Measurements from ENCODE around the gene ADGRL3.
"Not testable (repeated sequence)": the region's sequence is repeated elsewhere in the genome, so short reads cannot be mapped to it uniquely, and the experiment has no call there.

Gene ADGRL3

GRCh38 chr4:61628727-61629126 lies 428.6 kb downstream of the ADGRL3 start:
- Histone ChIP-seq H3K4me2 (ENCODE audit: low read depth, low read length, poor library complexity, severe bottlenecking) (no peak overlapping the region), H3K9ac (ENCODE audit: low read length) (no peak overlapping the region), H2AFZ (ENCODE audit: low read depth, low read length, severe bottlenecking) (no peak overlapping the region), H4K20me1 (ENCODE audit: low read depth, low read length) (no peaks in the 10 kb centered on the region), H3K79me2 (ENCODE audit: insufficient read depth, low read length) (no peaks in the 10 kb centered on the region), H3K27me3 (ENCODE audit: low read length) (no peaks in the 10 kb centered on the region), H3K4me3 (ENCODE audit: insufficient read depth, low read length, poor library complexity, severe bottlenecking) (no peak overlapping the region), H3K36me3 (ENCODE audit: low read length) (no peaks in the 10 kb centered on the region), H3K27ac (ENCODE audit: low read depth, low read length) (no peak overlapping the region), H3K9me3 (ENCODE audit: insufficient read depth, low read length) (no peaks in the 10 kb centered on the region), H3F3A (ENCODE audit: insufficient read depth) (no peaks in the 10 kb centered on the region), H3K9me2 (replicated peaks; ENCODE audit: insufficient read depth, low read length) (no peaks in the 10 kb centered on the region)
- TF ChIP-seq EZH2phosphoT487 (conservative IDR thresholded peaks at IDR 0.05; ENCODE audit: low read length) (no peak), CTCF (IDR thresholded peaks at IDR 0.05; ENCODE audit: insufficient read depth, low read length, poor library complexity, severe bottlenecking) (no peak)

- Histone ChIP-seq H3K36me3 (ENCODE audit: low read length) (no peaks in the 10 kb centered on the region), H4K20me1 (ENCODE audit: low read depth, low read length) (no peaks in the 10 kb centered on the region), H3K79me2 (ENCODE audit: insufficient read depth, low read length) (no peaks in the 10 kb centered on the region), H2AFZ (ENCODE audit: low read depth, low read length, severe bottlenecking) (no peak overlapping the region), H3K9me3 (ENCODE audit: insufficient read depth, low read length) (no peaks in the 10 kb centered on the region), H3K27ac (ENCODE audit: low read depth, low read length) (no peak overlapping the region), H3F3A (ENCODE audit: insufficient read depth) (no peaks in the 10 kb centered on the region), H3K9ac (ENCODE audit: low read length) (no peak overlapping the region), H3K27me3 (ENCODE audit: low read length) (no peaks in the 10 kb centered on the region), H3K4me3 (ENCODE audit: insufficient read depth, low read length, poor library complexity, severe bottlenecking) (no peak overlapping the region), H3K9me2 (replicated peaks; ENCODE audit: insufficient read depth, low read length) (no peaks in the 10 kb centered on the region), H3K4me2 (ENCODE audit: low read depth, low read length, poor library complexity, severe bottlenecking) (no peak overlapping the region)
- TF ChIP-seq CTCF (IDR thresholded peaks at IDR 0.05; ENCODE audit: insufficient read depth, low read length, poor library complexity, severe bottlenecking), result no peak
- TF ChIP-seq EZH2phosphoT487 (conservative IDR thresholded peaks at IDR 0.05; ENCODE audit: low read length), result no peak
Observed at GRCh38 chr4:61630548-61630947, 430.4 kb downstream of the ADGRL3 start.

GRCh38 chr4:61638591-61638990 lies 438.5 kb downstream of the ADGRL3 start:
- no peaks in the 10 kb centered on the region for H3K27me3 ChIP-seq (ENCODE audit: low read length)
- no peaks in the 10 kb centered on the region for H3K9me2 ChIP-seq (replicated peaks; ENCODE audit: insufficient read depth, low read length)
- no peak for TF ChIP-seq CTCF (IDR thresholded peaks at IDR 0.05; ENCODE audit: insufficient read depth, low read length, poor library complexity, severe bottlenecking)
- TF ChIP-seq EZH2phosphoT487 (conservative IDR thresholded peaks at IDR 0.05; ENCODE audit: low read length), result no peak
- no peaks in the 10 kb centered on the region for H4K20me1 ChIP-seq (ENCODE audit: low read depth, low read length)
- H2AFZ ChIP-seq (ENCODE audit: low read depth, low read length, severe bottlenecking), result no peak overlapping the region
- no peak overlapping the region for H3K4me2 ChIP-seq (ENCODE audit: low read depth, low read length, poor library complexity, severe bottlenecking)
- H3K9me3 ChIP-seq (ENCODE audit: insufficient read depth, low read length), result no peaks in the 10 kb centered on the region
- H3K36me3 ChIP-seq (ENCODE audit: low read length), result no peaks in the 10 kb centered on the region
- H3K4me3 ChIP-seq (ENCODE audit: insufficient read depth, low read length, poor library complexity, severe bottlenecking), result no peak overlapping the region
- H3K27ac ChIP-seq (ENCODE audit: low read depth, low read length), result no peak overlapping the region
- no peaks in the 10 kb centered on the region for H3K79me2 ChIP-seq (ENCODE audit: insufficient read depth, low read length)
- H3K9ac ChIP-seq (ENCODE audit: low read length), result no peak overlapping the region
- H3F3A ChIP-seq (ENCODE audit: insufficient read depth), result no peaks in the 10 kb centered on the region; the same call in 1 of the 2 replicates

GRCh38 chr4:61646746-61647350 lies 446.7 kb downstream of the ADGRL3 start:
- H3K27ac ChIP-seq (ENCODE audit: low read depth, low read length); H3K9me2 ChIP-seq (replicated peaks; ENCODE audit: insufficient read depth, low read length): not testable (repeated sequence)

More at GRCh38 chr4:61646746-61647350, 446.7 kb downstream of the ADGRL3 start:
- H3K4me2 ChIP-seq (ENCODE audit: low read depth, low read length, poor library complexity, severe bottlenecking); H3K4me3 ChIP-seq (ENCODE audit: insufficient read depth, low read length, poor library complexity, severe bottlenecking); H3K27me3 ChIP-seq (ENCODE audit: low read length); H2AFZ ChIP-seq (ENCODE audit: low read depth, low read length, severe bottlenecking); H3K9me3 ChIP-seq (ENCODE audit: insufficient read depth, low read length); H3K9ac ChIP-seq (ENCODE audit: low read length); H3K79me2 ChIP-seq (ENCODE audit: insufficient read depth, low read length); H4K20me1 ChIP-seq (ENCODE audit: low read depth, low read length); H3F3A ChIP-seq (ENCODE audit: insufficient read depth); H3K36me3 ChIP-seq (ENCODE audit: low read length): not testable (repeated sequence)
